GM12865 (cell line): ENCODE data around the gene DUSP1.
"Not testable (repeated sequence)": the region's sequence is repeated elsewhere in the genome, so short reads cannot be mapped to it uniquely, and the experiment has no call there.

Source experiments
- DNase-seq: peaks from one replicate; pipeline ENCODE4 v3.0.0; 2010; ENCODE audit warnings: low read depth
- H3K4me3 ChIP-seq: 2 replicates; pipeline ENCODE4 v1.5.1; 2011; ENCODE audit warnings: mild to moderate bottlenecking, low read depth, low read length, control low read depth
- CTCF ChIP-seq: IDR thresholded peaks from 2 replicates; pipeline ENCODE4 v1.5.1; 2011; ENCODE audit warnings: low read length, control low read depth, low read depth, inconsistent platforms; ENCODE audit not compliant: insufficient read depth; ENCODE audit errors: missing control alignments

Gene DUSP1

GRCh38 chr5:172791726-172792445, 20.9 kb upstream of the DUSP1 start:
- no peak for DNase-seq
- no peak overlapping the region for H3K4me3 ChIP-seq
- no peak for TF ChIP-seq CTCF

DNA sequence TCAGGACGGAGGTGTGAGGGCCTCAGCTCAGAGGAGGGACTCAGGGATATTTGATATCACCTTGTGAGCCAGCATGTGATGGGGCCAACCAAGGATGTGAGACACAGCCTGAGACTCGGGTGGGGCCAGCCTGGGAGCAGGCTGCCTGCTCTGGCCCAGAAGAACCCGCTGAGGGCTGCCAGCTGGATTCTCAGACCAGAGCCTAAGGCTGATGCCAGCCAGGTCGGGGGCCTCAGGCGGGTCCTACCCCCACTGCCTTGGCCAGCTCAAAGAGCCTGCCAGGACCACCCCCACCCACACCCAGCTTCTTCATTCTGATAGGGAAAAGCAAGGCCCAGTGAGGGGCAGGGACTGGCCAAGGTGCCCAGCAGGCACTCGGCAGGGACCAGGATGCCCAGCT, 20.3 kb upstream of the DUSP1 start:
- H3K4me3 ChIP-seq, result no peak overlapping the region
- no peak for DNase-seq
- no peak for TF ChIP-seq CTCF

DNA sequence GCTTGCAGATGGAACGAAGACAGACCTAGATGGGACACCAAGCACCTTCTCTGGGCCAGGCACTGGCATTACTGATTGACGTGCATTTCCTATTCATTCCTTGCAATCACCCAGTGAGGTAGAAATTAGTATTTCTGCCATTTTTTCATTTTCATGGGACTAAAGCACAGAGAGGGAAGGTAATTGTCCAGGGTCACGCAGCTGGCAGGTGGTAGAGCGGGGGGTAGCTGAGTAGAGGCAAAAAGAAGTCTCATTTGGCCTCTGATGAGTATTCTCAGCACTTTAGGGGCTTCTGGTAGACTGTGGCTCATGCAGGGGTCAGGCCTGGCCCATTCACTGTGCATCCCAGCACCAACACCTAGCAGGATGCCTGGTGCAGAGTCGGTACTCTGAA, 19.5 kb upstream of the DUSP1 start:
- no peak for DNase-seq
- TF ChIP-seq CTCF, result no peak
- H3K4me3 ChIP-seq, result no peak overlapping the region

DNA sequence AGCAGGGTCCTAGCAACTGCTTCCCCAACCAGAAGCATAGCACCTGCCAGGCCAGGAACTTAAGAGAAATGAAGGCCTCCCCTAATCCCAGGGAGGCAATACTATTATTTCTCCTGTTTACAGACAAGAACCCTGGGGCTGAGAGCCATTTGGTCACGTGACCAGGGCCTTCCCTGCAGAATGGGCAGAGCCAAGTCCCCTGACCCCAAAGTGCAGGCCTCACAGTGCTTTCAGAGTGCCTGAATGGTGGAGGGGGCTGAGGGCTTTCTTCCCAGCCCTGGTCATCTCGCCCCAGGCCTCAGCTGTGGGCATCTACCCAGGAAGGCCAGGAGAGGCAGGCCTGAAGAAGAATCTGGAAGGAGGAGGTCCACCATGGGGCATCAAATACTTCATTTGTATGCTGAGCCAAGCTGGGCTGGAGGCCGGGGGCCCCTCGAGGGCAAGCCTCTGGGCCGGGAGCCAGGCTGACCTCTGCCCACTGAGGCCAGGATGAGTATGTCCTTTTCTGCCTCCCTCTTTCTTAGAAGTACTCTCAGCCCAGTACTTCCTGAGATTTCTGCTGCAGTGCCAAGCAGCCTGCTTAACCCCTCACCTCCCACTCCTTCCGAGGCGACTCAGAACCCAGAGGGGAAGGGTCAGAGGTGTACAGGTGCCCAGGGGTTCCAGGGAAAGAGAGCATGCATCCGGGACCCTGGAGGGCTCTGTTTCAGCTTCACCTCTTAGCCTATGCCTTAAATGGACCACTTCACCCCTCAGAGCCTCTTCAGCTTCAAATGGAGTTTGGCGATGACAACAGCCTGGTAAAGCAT, 18.9 kb upstream of the DUSP1 start:
- no peak for TF ChIP-seq CTCF
- no peak overlapping the region for H3K4me3 ChIP-seq
- no peak for DNase-seq

DNA sequence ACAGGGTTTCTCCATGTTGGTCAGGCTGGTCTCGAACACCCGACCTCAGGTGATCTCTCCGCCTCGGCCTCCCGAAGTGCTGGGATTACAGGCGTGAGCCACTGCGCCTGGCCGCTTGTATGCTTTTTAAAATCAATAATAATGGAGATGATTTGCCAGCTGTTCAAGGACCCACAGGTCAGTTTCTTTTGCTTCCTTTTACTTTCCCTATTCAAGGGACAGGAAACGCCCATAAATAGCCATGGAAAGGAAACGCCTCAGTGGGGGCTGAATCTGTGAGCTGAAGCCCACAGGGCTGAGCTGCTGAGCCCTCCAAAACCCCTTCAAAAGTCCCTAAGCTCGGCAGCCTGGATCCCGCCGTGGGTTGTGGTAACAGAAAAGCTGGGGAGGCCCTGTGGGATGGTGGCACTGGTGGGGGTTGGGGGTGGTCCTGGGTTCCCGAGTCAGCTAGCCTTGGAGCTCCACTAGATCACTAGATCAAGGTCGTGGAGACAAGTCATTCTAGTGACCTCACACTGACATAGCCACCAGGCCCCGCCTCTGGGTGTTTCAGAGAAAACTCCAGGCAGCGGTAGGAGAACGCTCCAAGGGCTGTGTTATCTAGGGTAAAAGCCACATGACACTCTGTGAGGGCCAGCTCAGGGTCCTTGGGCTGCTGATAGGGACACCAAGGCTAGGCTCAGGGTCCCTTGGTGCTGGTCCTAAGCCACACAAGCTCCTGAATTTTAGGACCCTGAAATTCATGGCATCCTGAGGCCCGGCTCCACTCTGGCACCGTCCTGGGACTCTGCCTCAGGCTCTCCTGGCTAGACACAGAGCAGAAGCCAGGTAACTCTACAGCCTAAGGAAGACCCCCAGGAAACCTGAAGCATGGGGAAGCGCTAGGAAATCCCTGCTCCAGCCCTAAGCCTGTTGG, 18.0 kb upstream of the DUSP1 start:
- DNase-seq, result peak; percentile 34
- TF ChIP-seq CTCF, result no peak
- H3K4me3 ChIP-seq, result no peak overlapping the region

DNA sequence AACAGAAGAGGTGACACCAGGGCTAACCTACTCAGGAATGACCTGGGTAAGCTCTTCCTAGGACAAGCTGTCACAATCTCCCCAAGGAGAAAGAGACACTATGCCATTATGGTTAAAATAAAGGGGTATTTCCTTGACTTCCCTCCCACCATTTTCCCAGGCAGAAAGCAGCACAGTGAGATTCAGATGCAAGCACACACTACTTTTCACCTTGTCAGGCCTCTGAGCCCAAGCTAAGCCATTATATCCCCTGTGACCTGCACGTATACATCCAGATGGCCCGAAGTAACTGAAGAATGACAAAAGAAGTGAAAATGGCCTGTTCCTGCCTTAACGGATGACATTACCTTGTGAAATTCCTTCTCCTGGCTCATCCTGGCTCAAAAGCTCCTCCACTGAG, 16.5 kb upstream of the DUSP1 start:
- H3K4me3 ChIP-seq, DNase-seq: not testable (repeated sequence)
